ENCODE measurements around the gene ALX4. TPM values are rescaled to one million over a fixed set of nuclear protein-coding genes. Genes with fewer than 3 reads are reported as not detected.

Gene ALX4
- total and polyA plus RNA-seq, 9 of the 15 experiments (the other 6 are each of a cell fraction or from before 2014, with no cell fraction given) = 0.07 to 1.2 (median 0.33) TPM

- in situ Hi-C loops (cut with MboI) = no loop called here
- ATAC-seq (no peak), DNase-seq (ENCODE audit: extremely low read depth in 1 of 4, low spot score in 3 of 4) (no peak), FAIRE-seq (no peak)
- no TSS peak for BruUV-seq (replicated peaks)
- no peak overlapping the region for H3K4me2 ChIP-seq (ENCODE audit: insufficient read depth, low read length)
- 0 out of 4 replicates have a peak overlapping the region, but pooled peaks of 1 of the 2 experiments have one; percentile 36 for H3K9ac ChIP-seq (ENCODE audit: insufficient read depth in 1 of 2, low read depth in 2 of 2, low read length in 2 of 2)
- no peaks in the 10 kb centered on the region; the same call in 1 of the 2 replicates for H4K20me1 ChIP-seq (replicated peaks; ENCODE audit: control insufficient read depth, insufficient read depth, low read length)
- TF ChIP-seq PHF20 (IDR thresholded peaks at IDR 0.05; ENCODE audit: partially characterized antibody) (no peak), HEY1 (CRISPR knock-in tag; IDR thresholded peaks at IDR 0.05; ENCODE audit: borderline replicate concordance) (no peak), PYGO2 (tag; IDR thresholded peaks at IDR 0.05) (no peak), TFAM (CRISPR knock-in tag; conservative IDR thresholded peaks at IDR 0.05) (no peak), BCL6 (CRISPR knock-in tag; IDR thresholded peaks at IDR 0.05) (no peak), ZC3H8 (IDR thresholded peaks at IDR 0.05) (no peak), ZFP36 (IDR thresholded peaks at IDR 0.05; ENCODE audit: low read depth, low read length, partially characterized antibody) (peak; percentile 86)
- no peak overlapping the region for H2AFZ ChIP-seq (ENCODE audit: low read depth, low read length)
- H3K9me1 ChIP-seq (ENCODE audit: control insufficient read depth, insufficient read depth, low read length) = no peaks in the 10 kb centered on the region
- no peaks in the 10 kb centered on the region for H3K36me3 ChIP-seq (ENCODE audit: control insufficient read depth, insufficient read depth, low read length)
- no peak overlapping the region for H3K27ac ChIP-seq (ENCODE audit: extremely low read depth, low read depth, low read length)
- no peak overlapping the region for H3K4me3 ChIP-seq
- H3K4me1 ChIP-seq (replicated peaks in 1 of 2; ENCODE audit: control insufficient read depth in 2 of 2, insufficient read depth in 2 of 2, low read length in 2 of 2) = peaks cover 5 to 17% of the 10 kb centered on the region in 2 experiments; a peak in 3 of 5 replicates
- 33% methylated on average over 6 of the region's 6 CpGs for WGBS (ENCODE audit: insufficient coverage, low coverage, missing lambda C conversion rate)
- ChIA-PET CTCF (ENCODE audit: low intra/inter-chr PET ratio) (no interaction called here), POLR2A (interaction anchor here (0.5 to 2.6 kb wide), 3 partner anchors 9 to 447 kb away, joined by 3 to 8 read pairs (median 5); no protein-coding TSS in a partner anchor)
- no peaks in the 10 kb centered on the region for H3K9me3 ChIP-seq (replicated peaks; ENCODE audit: control insufficient read depth, insufficient read depth, low read depth, low read length)
- peaks cover 0 to 9% of the 10 kb centered on the region in 2 experiments; a peak in 2 of 5 replicates for H3K27me3 ChIP-seq (ENCODE audit: control insufficient read depth in 2 of 2, insufficient read depth in 2 of 2, low read length in 2 of 2)
- intact Hi-C loops (cut with micrococcal nuclease) = no loop called here
- H3K79me2 ChIP-seq (ENCODE audit: control insufficient read depth, insufficient read depth, low read length) = no peaks in the 10 kb centered on the region
Measured at GRCh38 chr11:44279483-44279882, 30.5 kb downstream of the ALX4 start.
